ENCODE measurements around the gene RNF31.

GRCh38 chr14:24135834-24136683 lies 11.2 kb upstream of the RNF31 start, which contains the start of gene PSME1:
- peak; percentile 78 for TF ChIP-seq POLR2A (IDR thresholded peaks at IDR 0.05; ENCODE audit: low read depth, low read length)
- TF ChIP-seq POLR2AphosphoS5 (IDR thresholded peaks at IDR 0.05; ENCODE audit: low read depth, low read length): peak; percentile 68

All from GM12892 (cell line).